MM.1S (cell line): ENCODE results near the gene DEXI.

Experiments
- DNase-seq: peaks from one replicate; pipeline ENCODE4 v3.0.0-alpha.2; 2015
- H2AFZ ChIP-seq: fragments of 300-600 bp; sonication (generic); 2 replicates; pipeline ENCODE4 v1.6.0; 2016; ENCODE audit warnings: antibody characterized with exemption, low read length
- H3F3A ChIP-seq: fragments of 300-600 bp; sonication (generic); 2 replicates; pipeline ENCODE4 v1.6.1; 2016; ENCODE audit warnings: mild to moderate bottlenecking, antibody characterized with exemption, low read length, moderate library complexity, mixed read lengths; ENCODE audit not compliant: insufficient read depth
- H3K27ac ChIP-seq: fragments of 300-600 bp; sonication (generic); 2 replicates; pipeline ENCODE4 v1.5.1; 2016; ENCODE audit warnings: mild to moderate bottlenecking, low read length
- H3K27me3 ChIP-seq: fragments of 300-600 bp; sonication (generic); replicated peaks from 2 replicates; pipeline ENCODE4 v1.6.0; 2016; ENCODE audit warnings: low read length; ENCODE audit not compliant: insufficient read depth
- H3K36me3 ChIP-seq: fragments of 300-600 bp; sonication (generic); replicated peaks from 2 replicates; pipeline ENCODE4 v1.6.1; 2016; ENCODE audit warnings: mild to moderate bottlenecking, low read length, mixed read lengths; ENCODE audit not compliant: insufficient read depth
- H3K4me1 ChIP-seq: fragments of 300-600 bp; sonication (generic); 2 replicates; pipeline ENCODE4 v1.6.1; 2016; ENCODE audit warnings: low read length, mixed read lengths
- H3K4me2 ChIP-seq: fragments of 300-600 bp; sonication (generic); 2 replicates; pipeline ENCODE4 v1.6.0; 2016; ENCODE audit warnings: low read depth, low read length
- H3K4me3 ChIP-seq: fragments of 300-600 bp; sonication (generic); 2 replicates; pipeline ENCODE4 v1.5.1; 2016; ENCODE audit warnings: low read length, mixed read lengths
- H3K79me2 ChIP-seq: fragments of 300-600 bp; sonication (generic); 2 replicates; pipeline ENCODE4 v1.6.1; 2016; ENCODE audit warnings: mixed run types, low read length, mixed read lengths
- H3K9ac ChIP-seq: fragments of 300-600 bp; sonication (generic); 2 replicates; pipeline ENCODE4 v1.6.1; 2016; ENCODE audit warnings: low read length, mixed read lengths
- H3K9me2 ChIP-seq: fragments of 300-600 bp; sonication (generic); replicated peaks from 2 replicates; pipeline ENCODE4 v1.6.1; 2016; ENCODE audit warnings: mild to moderate bottlenecking, low read length, mixed read lengths; ENCODE audit not compliant: insufficient read depth
- H3K9me3 ChIP-seq: fragments of 300-600 bp; sonication (generic); replicated peaks from 2 replicates; pipeline ENCODE4 v1.6.1; 2016; ENCODE audit warnings: mild to moderate bottlenecking, low read length, mixed read lengths; ENCODE audit not compliant: insufficient read depth
- H4K20me1 ChIP-seq: fragments of 300-600 bp; sonication (generic); 2 replicates; pipeline ENCODE4 v1.6.1; 2016; ENCODE audit warnings: mild to moderate bottlenecking, low read length, moderate library complexity, mixed read lengths; ENCODE audit not compliant: insufficient read depth
- CTCF ChIP-seq: fragments of 300-600 bp; sonication (generic); IDR thresholded peaks from 2 replicates; pipeline ENCODE4 v1.5.1; 2016; ENCODE audit warnings: antibody characterized with exemption, low read length, mixed read lengths
- EZH2 ChIP-seq: fragments of 300-600 bp; sonication (generic); optimal IDR thresholded peaks from 2 replicates; pipeline ENCODE3; 2017; ENCODE audit warnings: low read depth, mild to moderate bottlenecking, antibody characterized with exemption, low read length, mixed read lengths
- EZH2phosphoT487 ChIP-seq: fragments of 300-600 bp; sonication (generic); IDR thresholded peaks from 2 replicates; pipeline ENCODE4 v1.6.1; 2018; ENCODE audit warnings: antibody characterized with exemption, low read length

Gene DEXI

GRCh38 chr16:10938321-10938720, 3.9 kb downstream of the DEXI start:
- Histone ChIP-seq H3K9me2 (no peaks in the 10 kb centered on the region), H3K4me2 (no peak overlapping the region), H3K27ac (no peak overlapping the region), H3F3A (0 out of 2 replicates have a peak, but pooled peaks cover 6% of the 10 kb centered on the region), H3K4me1 (peaks cover 35% of the 10 kb centered on the region), H3K27me3 (no peaks in the 10 kb centered on the region), H3K79me2 (peaks cover 71% of the 10 kb centered on the region), H4K20me1 (peaks cover 6% of the 10 kb centered on the region; the same call in 1 of the 2 replicates), H3K9me3 (no peaks in the 10 kb centered on the region), H3K36me3 (no peaks in the 10 kb centered on the region), H3K4me3 (no peak overlapping the region), H2AFZ (no peak overlapping the region), H3K9ac (no peak overlapping the region)
- DNase-seq: no peak
- TF ChIP-seq EZH2 (no peak), CTCF (no peak), EZH2phosphoT487 (no peak)

- no peak for TF ChIP-seq EZH2
- TF ChIP-seq CTCF: no peak
- no peak for TF ChIP-seq EZH2phosphoT487
- Histone ChIP-seq H3K4me3 (no peak overlapping the region), H2AFZ (no peak overlapping the region), H3K79me2 (peaks cover 76% of the 10 kb centered on the region), H3K36me3 (no peaks in the 10 kb centered on the region), H3K27ac (no peak overlapping the region), H3F3A (0 out of 2 replicates have a peak, but pooled peaks cover 6% of the 10 kb centered on the region), H3K9me3 (no peaks in the 10 kb centered on the region), H3K9ac (no peak overlapping the region), H3K9me2 (no peaks in the 10 kb centered on the region), H3K4me2 (no peak overlapping the region), H3K4me1 (peaks cover 29% of the 10 kb centered on the region), H3K27me3 (no peaks in the 10 kb centered on the region), H4K20me1 (peaks cover 6% of the 10 kb centered on the region; the same call in 1 of the 2 replicates)
- no peak for DNase-seq
Observed at GRCh38 chr16:10937068-10937859, 5.0 kb downstream of the DEXI start.

- DNase-seq: no peak
- Histone ChIP-seq H3K36me3 (no peaks in the 10 kb centered on the region), H3K4me3 (no peak overlapping the region), H3K9me3 (no peaks in the 10 kb centered on the region), H3F3A (0 out of 2 replicates have a peak, but pooled peaks cover 6% of the 10 kb centered on the region), H3K9ac (no peak overlapping the region), H3K27me3 (no peaks in the 10 kb centered on the region), H4K20me1 (peaks cover 6% of the 10 kb centered on the region; the same call in 1 of the 2 replicates), H3K79me2 (peaks cover 79% of the 10 kb centered on the region), H3K4me1 (peaks cover 29% of the 10 kb centered on the region), H2AFZ (no peak overlapping the region), H3K27ac (no peak overlapping the region), H3K4me2 (no peak overlapping the region), H3K9me2 (no peaks in the 10 kb centered on the region)
- TF ChIP-seq CTCF: no peak
- TF ChIP-seq EZH2phosphoT487: no peak
- no peak for TF ChIP-seq EZH2
Observed at GRCh38 chr16:10936272-10936984, 5.8 kb downstream of the DEXI start.
